DMS114 treated with DMSO at 0.1 percent for 48 hours (cell line): Measurements from ENCODE around the gene AZU1.
"Not testable (repeated sequence)": the region's sequence is repeated elsewhere in the genome, so short reads cannot be mapped to it uniquely, and the experiment has no call there.

Experiments
- DNase-seq: peaks from one replicate; lab custom pipeline; 2025; ENCODE audit not compliant: unreplicated experiment; lab: John Stamatoyannopoulos, UW

The AZU1 gene

GRCh38 chr19:825897-826644, 1.6 kb upstream of the AZU1 start:
- DNase-seq, result no peak

GRCh38 chr19:827314-827709, 325 bp upstream of the AZU1 start:
- DNase-seq, result no peak

GRCh38 chr19:829129-829758, 1.6 kb downstream of the AZU1 start:
- DNase-seq, result no peak

GRCh38 chr19:831407-832369, 4.1 kb downstream of the AZU1 start:
- DNase-seq, result no peak

GRCh38 chr19:834216-834615, 6.6 kb downstream of the AZU1 start:
- DNase-seq, result no peak

- no peak for DNase-seq
These were observed 7.7 kb downstream of the AZU1 start for GRCh38 chr19:835210-835810.

GRCh38 chr19:840519-841206, 13.0 kb downstream of the AZU1 start, which contains the start of gene PRTN3:
Gene PRTN3 (plus strand): TSS chr19:840999. CDS start chr19:841009, 10 bp downstream.
- no peak for DNase-seq

GRCh38 chr19:842802-843179, 15.2 kb downstream of the AZU1 start:
- DNase-seq, result not testable (repeated sequence)

GRCh38 chr19:843180-843835, 15.7 kb downstream of the AZU1 start:
- no peak for DNase-seq

- no peak for DNase-seq
These were observed 16.4 kb downstream of the AZU1 start for GRCh38 chr19:843836-844545.

- DNase-seq, result no peak
These were observed 16.9 kb downstream of the AZU1 start for GRCh38 chr19:844546-844971.

- DNase-seq, result no peak
These were observed 18.3 kb downstream of the AZU1 start for GRCh38 chr19:845707-846521.

- DNase-seq, result no peak
These were observed 20.8 kb downstream of the AZU1 start for GRCh38 chr19:848386-848921.

- DNase-seq, result not testable (repeated sequence)
These were observed 21.6 kb downstream of the AZU1 start for GRCh38 chr19:849195-849594.

GRCh38 chr19:850221-850978, 22.8 kb downstream of the AZU1 start:
- DNase-seq, result no peak

- no peak for DNase-seq
These were observed 23.3 kb downstream of the AZU1 start for GRCh38 chr19:850979-851335.

GRCh38 chr19:852136-853013, 24.7 kb downstream of the AZU1 start, which contains the start of gene ELANE:
Gene ELANE (plus strand): TSS chr19:852303. CDS start chr19:852329, 26 bp downstream.
- DNase-seq, result no peak
